IMR-90 (cell line): Measurements from ENCODE around the gene GJC2. TPM values are rescaled to one million over a fixed set of nuclear protein-coding genes. Genes with fewer than 3 reads are reported as not detected.
"Not testable (repeated sequence)": the region's sequence is repeated elsewhere in the genome, so short reads cannot be mapped to it uniquely, and the experiment has no call there.

Experiments
- ATAC-seq: fragments of 200-7000 bp; cut with Tn5 transposase; 2 replicates; pipeline ENCODE4 v1.9.1; 2020; ENCODE audit warnings: low read depth, mild to moderate bottlenecking, moderate library complexity
- BruUV-seq: library from RNA; stranded (reverse); fragments of 400-500 nt; replicated peaks from 2 replicates; lab custom pipeline; 2021; lab: Mats Ljungman, UMichigan
- CTCF ChIA-PET: fragments of 300-600 bp; formaldehyde crosslinking; extraction: SDS; loops from one replicate; lab custom pipeline; 2021; ENCODE audit warnings: antibody characterized with exemption; lab: Yijun Ruan, JAX
- POLR2A ChIA-PET: fragments of 300-600 bp; sonication (Branson Sonifier 250); formaldehyde crosslinking; loops from one replicate; lab custom pipeline; 2022; ENCODE audit warnings: antibody characterized with exemption; ENCODE audit not compliant: unreplicated experiment; lab: Charles Lee
- DNase-seq: peaks from one replicate; pipeline ENCODE4 v3.0.0; 2013
- H2AFZ ChIP-seq: replicated peaks from 2 replicates; pipeline ENCODE3; 2013; ENCODE audit warnings: low read length, mild to moderate bottlenecking; ENCODE audit not compliant: poor library complexity
- H2AK5ac ChIP-seq: 2 replicates; pipeline ENCODE4 v1.6.1; 2013; ENCODE audit warnings: low read depth, low read length, inconsistent platforms
- H2AK9ac ChIP-seq: replicated peaks from 2 replicates; pipeline ENCODE3; 2013; ENCODE audit warnings: mild to moderate bottlenecking, low read depth, low read length, moderate library complexity; ENCODE audit not compliant: poor library complexity
- H2BK120ac ChIP-seq: 2 replicates; pipeline ENCODE4 v1.6.1; 2013; ENCODE audit warnings: low read depth, low read length, inconsistent platforms
- H2BK15ac ChIP-seq: 3 replicates; pipeline ENCODE4 v1.6.1; 2013; ENCODE audit warnings: low read depth, low read length, inconsistent platforms
- H2BK20ac ChIP-seq: 2 replicates; pipeline ENCODE4 v1.6.1; 2013; ENCODE audit warnings: low read depth, mild to moderate bottlenecking, inconsistent platforms, low read length, moderate library complexity
- H2BK5ac ChIP-seq: 2 replicates; pipeline ENCODE4 v1.6.1; 2013; ENCODE audit warnings: mild to moderate bottlenecking, low read depth, low read length, inconsistent platforms; ENCODE audit not compliant: poor library complexity, severe bottlenecking
- H3K14ac ChIP-seq: replicated peaks from 2 replicates; pipeline ENCODE4 v1.6.1; 2013; ENCODE audit warnings: low read depth, low read length, inconsistent platforms
- H3K18ac ChIP-seq: 2 replicates; pipeline ENCODE4 v1.6.1; 2013; ENCODE audit warnings: low read depth, low read length, control low read depth
- H3K23ac ChIP-seq: 2 replicates; pipeline ENCODE4 v1.6.1; 2013; ENCODE audit warnings: low read depth, low read length, inconsistent platforms
- H3K27ac ChIP-seq: 2 replicates; pipeline ENCODE4 v1.5.1; 2013; ENCODE audit warnings: mild to moderate bottlenecking, control low read depth, low read length; ENCODE audit not compliant: insufficient read depth
- H3K27me3 ChIP-seq: 2 replicates; pipeline ENCODE4 v1.6.1; 2013; ENCODE audit warnings: low read length; ENCODE audit not compliant: control insufficient read depth, insufficient read depth
- H3K36me3 ChIP-seq: 2 replicates; pipeline ENCODE4 v1.6.1; 2013; ENCODE audit warnings: low read length, mixed read lengths; ENCODE audit not compliant: control insufficient read depth, insufficient read depth
- H3K4ac ChIP-seq: 2 replicates; pipeline ENCODE4 v1.6.1; 2013; ENCODE audit warnings: low read depth, low read length, inconsistent platforms
- H3K4me1 ChIP-seq: 2 replicates; pipeline ENCODE4 v1.6.1; 2013; ENCODE audit warnings: low read length, mixed read lengths; ENCODE audit not compliant: control insufficient read depth, insufficient read depth
- H3K4me2 ChIP-seq: 2 replicates; pipeline ENCODE4 v1.6.1; 2013; ENCODE audit warnings: low read depth, mild to moderate bottlenecking, control low read depth, low read length, moderate library complexity
- H3K4me3 ChIP-seq: 2 replicates; pipeline ENCODE4 v1.5.1; 2013; ENCODE audit warnings: low read depth, mild to moderate bottlenecking, control low read depth, low read length, moderate library complexity; ENCODE audit not compliant: insufficient read depth
- H3K56ac ChIP-seq: 2 replicates; pipeline ENCODE4 v1.6.1; 2013; ENCODE audit warnings: low read length, inconsistent platforms; ENCODE audit not compliant: insufficient read depth; ENCODE audit errors: extremely low read depth
- H3K79me1 ChIP-seq, 2 experiments: 2 replicates each; pipeline ENCODE4 v1.6.1; 2013; ENCODE audit warnings: low read length in 2 of 2, inconsistent platforms in 1 of 2, low read depth in 1 of 2
- H3K9ac ChIP-seq: 2 replicates; pipeline ENCODE4 v1.6.1; 2013; ENCODE audit warnings: low read depth, low read length, control low read depth
- H3K9me1 ChIP-seq: 2 replicates; pipeline ENCODE4 v1.6.1; 2013; ENCODE audit warnings: low read length, inconsistent platforms; ENCODE audit not compliant: insufficient read depth
- H3K9me3 ChIP-seq: 2 replicates; pipeline ENCODE4 v1.6.1; 2013; ENCODE audit warnings: low read length; ENCODE audit not compliant: control insufficient read depth, insufficient read depth
- H4K20me1 ChIP-seq: 2 replicates; pipeline ENCODE4 v1.6.1; 2013; ENCODE audit warnings: low read length, inconsistent platforms; ENCODE audit not compliant: insufficient read depth
- H4K5ac ChIP-seq: 2 replicates; pipeline ENCODE4 v1.6.1; 2013; ENCODE audit warnings: mild to moderate bottlenecking, low read depth, low read length, control low read depth
- H4K8ac ChIP-seq, 2 experiments: 2 replicates each; pipeline ENCODE4 v1.6.1; 2013; ENCODE audit warnings: low read depth in 2 of 2, low read length in 2 of 2, control low read depth in 1 of 2, inconsistent platforms in 1 of 2
- H4K91ac ChIP-seq: 2 replicates; pipeline ENCODE4 v1.6.1; 2013; ENCODE audit warnings: low read depth, low read length, inconsistent platforms; ENCODE audit not compliant: insufficient read depth
- whole genome bisulfite sequencing, 2 experiments: methylation state at CpG; one replicate each; pipeline versions ENCODE4 v1.1.5 to v1.1.7; 2013; ENCODE audit warnings: missing lambda C conversion rate in 2 of 2; ENCODE audit not compliant: insufficient read length in 1 of 2; ENCODE audit errors: extremely low coverage in 2 of 2; 5-methylcytosine and 5-hydroxymethylcytosine counted together
- dilution Hi-C: fragments of 300-500 bp; cut with HindIII; formaldehyde crosslinking; loops from one replicate; pipeline ENCODE4 v1.14.3; 2018; ENCODE audit warnings: low sequenced_read_pairs; ENCODE audit not compliant: unreplicated experiment
- in situ Hi-C: fragments of 300-500 bp; cut with MboI; formaldehyde crosslinking; loops from 3 replicates; pipeline ENCODE4 v1.14.3; 2019; ENCODE audit warnings: low sequenced_read_pairs, inconsistent platforms, mixed read lengths
- intact Hi-C: fragments of 100-400 bp; cut with micrococcal nuclease; formaldehyde crosslinking; loops from 2 replicates; pipeline ENCODE4 v1.10.0; 2022
- polyA plus RNA-seq, 3 experiments: library from polyadenylated mRNA; depleted of rRNA; stranded (reverse); fragments of >200 nt; gene quantifications; 2 replicates each; pipeline ENCODE4 v1.2.3, GENCODE V29; 2012; ENCODE audit warnings: low replicate concordance in 1 of 3
- total RNA-seq: library from RNA; depleted of rRNA; stranded (reverse); fragments of >200 nt; gene quantifications from 2 replicates; pipeline ENCODE4 v1.2.3, GENCODE V29; 2012

The GJC2 gene
- total and polyA plus RNA-seq, 2 of the 4 experiments (the other 2 are of a cell fraction) = 1.1 to 1.7 TPM

DNA sequence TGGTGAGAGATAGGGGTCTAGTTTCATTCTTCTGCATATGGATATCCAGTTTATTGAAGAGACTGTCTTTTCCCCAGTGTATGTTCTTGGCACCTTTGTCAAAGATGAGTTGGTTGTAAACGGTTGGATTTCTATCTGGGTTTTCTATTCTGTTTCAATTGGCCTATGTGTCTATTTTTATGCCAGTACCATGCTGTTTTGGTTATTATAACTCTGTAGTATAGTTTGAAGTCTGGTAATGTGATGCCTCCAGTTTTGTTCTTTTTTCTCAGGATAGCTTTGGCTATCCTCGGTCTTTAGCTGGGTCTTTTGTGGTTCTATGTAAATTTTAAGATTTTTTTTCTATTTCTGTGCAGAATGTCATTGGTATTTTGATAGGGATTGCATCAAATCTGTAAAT lies 38.5 kb downstream of the GJC2 start:
- H3K27me3 ChIP-seq, H3K9me3 ChIP-seq, H3K4me2 ChIP-seq, DNase-seq, H2BK20ac ChIP-seq, H2AFZ ChIP-seq, H4K8ac ChIP-seq, H2BK120ac ChIP-seq, H3K23ac ChIP-seq, POLR2A ChIA-PET, H3K4me3 ChIP-seq, H4K5ac ChIP-seq, BruUV-seq, H3K14ac ChIP-seq, H3K9ac ChIP-seq, H2AK5ac ChIP-seq, H3K56ac ChIP-seq, H2AK9ac ChIP-seq, ATAC-seq, H3K4me1 ChIP-seq, H2BK5ac ChIP-seq, H3K27ac ChIP-seq, dilution Hi-C loops, H2BK15ac ChIP-seq, H3K36me3 ChIP-seq, H3K4ac ChIP-seq, H3K18ac ChIP-seq, H4K20me1 ChIP-seq, H3K79me1 ChIP-seq, intact Hi-C loops, H3K9me1 ChIP-seq, H4K91ac ChIP-seq, in situ Hi-C loops: not testable (repeated sequence)
- CTCF ChIA-PET = interaction anchor here (1.1 kb wide), 1 partner anchor 12 kb away, joined by 3 read pairs; no protein-coding TSS in a partner anchor
- WGBS, 2 experiments = no CpG with 5 or more reads among the region's 2 CpGs
